Measurements from ENCODE around the gene ZMYND8. TPM values are rescaled to one million over a fixed set of nuclear protein-coding genes. Genes with fewer than 3 reads are reported as not detected.
"Not testable (repeated sequence)": the region's sequence is repeated elsewhere in the genome, so short reads cannot be mapped to it uniquely, and the experiment has no call there.

ZMYND8 gene
- polyA plus RNA-seq, 3 donors, result 1.4 to 13.8 (median 5.8) TPM

DNA sequence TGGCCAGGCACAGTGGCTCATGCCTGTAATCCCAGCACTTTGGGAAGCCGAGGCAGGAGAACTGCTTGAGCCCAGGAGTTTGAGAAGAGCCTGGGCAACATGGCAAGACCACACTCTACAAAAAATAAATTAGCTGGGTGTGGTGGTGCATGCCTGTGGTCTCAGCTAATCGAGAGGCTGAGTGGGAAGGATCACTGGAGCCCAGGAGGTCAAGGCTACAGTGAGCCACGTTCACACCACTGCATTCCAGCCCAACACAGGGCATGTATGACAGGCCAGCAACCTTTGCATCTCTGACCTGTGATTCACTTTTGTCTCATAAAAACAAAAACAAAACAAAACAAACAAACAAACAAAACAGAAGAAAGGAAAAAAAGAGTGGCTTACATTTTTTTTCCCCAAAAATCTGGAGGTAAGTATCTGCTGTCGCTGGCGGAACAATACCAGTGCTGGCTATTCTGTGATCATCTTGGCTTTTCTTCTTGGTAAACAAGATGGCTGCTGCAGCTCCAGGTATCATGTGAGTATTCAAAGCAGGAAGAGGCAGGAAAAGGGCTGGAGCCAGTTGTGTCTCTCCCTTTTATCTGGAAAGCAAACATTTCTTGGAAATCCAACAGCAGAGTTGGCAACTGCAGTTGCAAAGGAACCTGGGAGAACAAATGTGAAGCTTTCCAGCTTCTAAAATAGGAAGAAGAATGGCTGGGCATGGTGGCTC lies 40.4 kb upstream of the ZMYND8 start:
- Mint-ChIP-seq H3K36me3 (no peaks in the 10 kb centered on the region), H3K27ac (no peak overlapping the region), H3K4me1 (peaks cover 14% of the 10 kb centered on the region), H3K9me3 (peaks cover 2 to 9% (median 7%) of the 10 kb centered on the region in 7 donors), H3K27me3 (ENCODE audit: low read depth in 3 of 3) (peaks cover 0 to 3% (median 1%) of the 10 kb centered on the region in 3 donors), H3K4me3 (no peak overlapping the region)
- DNase-seq, result no peak
- peaks cover 0 to 7% of the 10 kb centered on the region in 2 donors for H3K9me3 ChIP-seq (replicated peaks in 1 of 2; ENCODE audit: control insufficient read depth in 1 of 2, insufficient read depth in 1 of 2, low read length in 2 of 2)
- 95% methylated on average over 3 of the region's 5 CpGs for whole genome bisulfite sequencing (ENCODE audit: insufficient coverage)
- no peak overlapping the region for H3K9ac ChIP-seq (ENCODE audit: insufficient read depth, low read length, poor library complexity, severe bottlenecking)
- H3K27me3 ChIP-seq (ENCODE audit: control insufficient read depth in 2 of 2, insufficient read depth in 2 of 2, low read length in 2 of 2), result no peaks in the 10 kb centered on the region
- H4K20me1 ChIP-seq (ENCODE audit: insufficient read depth, low read length), result no peaks in the 10 kb centered on the region
- no peaks in the 10 kb centered on the region for H3K36me3 ChIP-seq (replicated peaks in 1 of 2; ENCODE audit: control insufficient read depth in 1 of 2, insufficient read depth in 2 of 2, low read length in 2 of 2)
- no peaks in the 10 kb centered on the region for H3K79me2 ChIP-seq (ENCODE audit: insufficient read depth, low read length)
- H3K4me3 ChIP-seq (replicated peaks in 1 of 3; ENCODE audit: low read depth in 2 of 3, low read length in 3 of 3), result no peak overlapping the region
- peaks cover 11 to 16% of the 10 kb centered on the region in 2 donors for H3K4me1 ChIP-seq (ENCODE audit: control insufficient read depth in 1 of 2, insufficient read depth in 2 of 2, low read length in 2 of 2)
- no peak overlapping the region for H3K27ac ChIP-seq (ENCODE audit: low read depth in 1 of 2, low read length in 2 of 2)
- TF ChIP-seq CTCF (IDR thresholded peaks at IDR 0.05), result no peak
- H3K4me2 ChIP-seq (replicated peaks; ENCODE audit: extremely low read depth, low read length, poor library complexity, severe bottlenecking), result no peak overlapping the region
- H2AFZ ChIP-seq (ENCODE audit: insufficient read depth, low read depth, low read length, poor library complexity, severe bottlenecking), result no peak overlapping the region
- intact Hi-C loops (cut with micrococcal nuclease), result no loop called here

GRCh38 chr20:47393796-47394514 lies 37.5 kb upstream of the ZMYND8 start:
- not testable (repeated sequence) for H4K20me1 ChIP-seq (ENCODE audit: insufficient read depth, low read length); H3K4me3 ChIP-seq (replicated peaks in 1 of 3; ENCODE audit: low read depth in 2 of 3, low read length in 3 of 3); H3K27me3 ChIP-seq (ENCODE audit: control insufficient read depth in 2 of 2, insufficient read depth in 2 of 2, low read length in 2 of 2); H3K36me3 Mint-ChIP-seq; H3K27me3 Mint-ChIP-seq (ENCODE audit: low read depth in 3 of 3); H3K36me3 ChIP-seq (replicated peaks in 1 of 2; ENCODE audit: control insufficient read depth in 1 of 2, insufficient read depth in 2 of 2, low read length in 2 of 2); H3K9me3 ChIP-seq (replicated peaks in 1 of 2; ENCODE audit: control insufficient read depth in 1 of 2, insufficient read depth in 1 of 2, low read length in 2 of 2); H3K27ac ChIP-seq (ENCODE audit: low read depth in 1 of 2, low read length in 2 of 2); H3K9ac ChIP-seq (ENCODE audit: insufficient read depth, low read length, poor library complexity, severe bottlenecking); H3K4me2 ChIP-seq (replicated peaks; ENCODE audit: extremely low read depth, low read length, poor library complexity, severe bottlenecking); H3K4me3 Mint-ChIP-seq; DNase-seq; H2AFZ ChIP-seq (ENCODE audit: insufficient read depth, low read depth, low read length, poor library complexity, severe bottlenecking); H3K79me2 ChIP-seq (ENCODE audit: insufficient read depth, low read length)
- intact Hi-C loops (cut with micrococcal nuclease), result loop anchor here in 1 of 2 donors (2.0 kb wide), 1 partner anchor 19 kb away; no protein-coding TSS in a partner anchor
- Mint-ChIP-seq H3K27ac (peak overlapping the region in 1 of 7 donors; percentile 13), H3K9me3 (peaks cover 3 to 16% (median 9%) of the 10 kb centered on the region in 7 donors), H3K4me1 (peaks cover 29% of the 10 kb centered on the region)
- WGBS (ENCODE audit: insufficient coverage), result 100% methylated on average over 3 of the region's 11 CpGs
- peaks cover 24 to 28% of the 10 kb centered on the region in 2 donors for H3K4me1 ChIP-seq (ENCODE audit: control insufficient read depth in 1 of 2, insufficient read depth in 2 of 2, low read length in 2 of 2)

All from CD14-positive monocyte (primary cell).